ENCODE measurements around the gene VPREB3. TPM values are rescaled to one million over a fixed set of nuclear protein-coding genes. Genes with fewer than 3 reads are reported as not detected.
A peak's percentile ranks its signal among the peaks of the same experiment; 100 is the strongest.

Gene VPREB3
- total and polyA plus RNA-seq, 4 donors = 0.69 to 3.2 (median 1.8) TPM; not detected in 1

DNA sequence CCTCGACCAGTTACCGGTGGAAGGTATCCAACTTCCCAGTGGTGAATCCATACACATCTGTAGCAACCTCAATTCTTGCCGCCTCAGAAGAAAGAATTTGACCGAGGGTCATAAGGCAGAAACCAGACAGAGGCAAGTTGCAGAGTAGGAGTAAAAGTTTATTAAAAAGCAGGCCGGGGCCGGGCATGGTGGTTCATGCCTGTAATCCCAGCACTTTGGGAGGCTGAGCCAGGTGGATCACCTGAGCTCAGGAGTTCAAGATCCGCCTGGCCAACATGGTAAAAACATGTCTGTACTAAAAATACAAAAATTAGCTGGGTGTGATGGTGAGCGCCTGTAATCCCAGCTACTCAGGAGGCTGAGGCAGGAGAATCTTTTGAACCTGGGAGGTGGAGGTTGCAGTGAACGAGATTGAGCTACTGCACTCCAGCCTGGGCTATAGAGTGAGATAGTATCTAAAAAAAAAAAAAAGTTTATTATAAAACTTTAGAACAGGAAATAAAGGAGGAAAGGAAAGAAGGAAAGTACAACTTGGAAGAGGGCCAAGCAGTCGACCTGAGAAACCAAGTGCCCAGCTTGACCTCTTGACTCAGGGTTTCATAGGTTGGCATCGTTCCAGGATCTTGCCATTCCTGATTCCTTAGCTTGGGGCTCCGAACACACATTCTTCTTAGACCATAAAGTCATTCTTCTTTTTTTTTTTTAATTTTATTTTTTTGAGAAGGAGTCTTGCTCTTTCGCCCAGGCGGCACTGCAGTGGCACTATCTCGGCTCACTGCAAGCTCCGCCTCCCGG lies 35.7 kb downstream of the VPREB3 start:
- no peak overlapping the region for H3K9ac ChIP-seq (ENCODE audit: low read depth in 1 of 2, low read length in 2 of 2)
- H3K36me3 ChIP-seq (ENCODE audit: control insufficient read depth in 4 of 4, insufficient read depth in 3 of 4, low read depth in 1 of 4, low read length in 3 of 4) = peaks cover 0 to 6% (median 2%) of the 10 kb centered on the region in 4 donors
- no peak for DNase-seq (ENCODE audit: low spot score)
- peaks cover 0 to 7% (median 3%) of the 10 kb centered on the region in 4 donors for H3K4me1 ChIP-seq (ENCODE audit: control insufficient read depth in 4 of 4, insufficient read depth in 4 of 4, low read length in 3 of 4)
- no peak overlapping the region for H3K27ac ChIP-seq (ENCODE audit: low read depth in 1 of 2, low read length in 2 of 2)
- H3K4me3 ChIP-seq (ENCODE audit: low read depth in 1 of 3, low read length in 3 of 3) = no peak overlapping the region
- H3K27me3 ChIP-seq (ENCODE audit: control insufficient read depth in 4 of 4, insufficient read depth in 4 of 4, low read length in 3 of 4) = no peaks in the 10 kb centered on the region
- 87% methylated on average over 17 of the region's 17 CpGs for WGBS
- H3K9me3 ChIP-seq (ENCODE audit: control insufficient read depth in 4 of 4, low read length in 3 of 4) = no peaks in the 10 kb centered on the region
- TF ChIP-seq, protein P1, sequence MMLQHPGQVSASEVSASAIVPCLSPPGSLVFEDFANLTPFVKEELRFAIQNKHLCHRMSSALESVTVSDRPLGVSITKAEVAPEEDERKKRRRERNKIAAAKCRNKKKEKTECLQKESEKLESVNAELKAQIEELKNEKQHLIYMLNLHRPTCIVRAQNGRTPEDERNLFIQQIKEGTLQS (IDR thresholded peaks at IDR 0.05) = no peak
- no peak for TF ChIP-seq HNF4A (conservative IDR thresholded peaks at IDR 0.05)

DNA sequence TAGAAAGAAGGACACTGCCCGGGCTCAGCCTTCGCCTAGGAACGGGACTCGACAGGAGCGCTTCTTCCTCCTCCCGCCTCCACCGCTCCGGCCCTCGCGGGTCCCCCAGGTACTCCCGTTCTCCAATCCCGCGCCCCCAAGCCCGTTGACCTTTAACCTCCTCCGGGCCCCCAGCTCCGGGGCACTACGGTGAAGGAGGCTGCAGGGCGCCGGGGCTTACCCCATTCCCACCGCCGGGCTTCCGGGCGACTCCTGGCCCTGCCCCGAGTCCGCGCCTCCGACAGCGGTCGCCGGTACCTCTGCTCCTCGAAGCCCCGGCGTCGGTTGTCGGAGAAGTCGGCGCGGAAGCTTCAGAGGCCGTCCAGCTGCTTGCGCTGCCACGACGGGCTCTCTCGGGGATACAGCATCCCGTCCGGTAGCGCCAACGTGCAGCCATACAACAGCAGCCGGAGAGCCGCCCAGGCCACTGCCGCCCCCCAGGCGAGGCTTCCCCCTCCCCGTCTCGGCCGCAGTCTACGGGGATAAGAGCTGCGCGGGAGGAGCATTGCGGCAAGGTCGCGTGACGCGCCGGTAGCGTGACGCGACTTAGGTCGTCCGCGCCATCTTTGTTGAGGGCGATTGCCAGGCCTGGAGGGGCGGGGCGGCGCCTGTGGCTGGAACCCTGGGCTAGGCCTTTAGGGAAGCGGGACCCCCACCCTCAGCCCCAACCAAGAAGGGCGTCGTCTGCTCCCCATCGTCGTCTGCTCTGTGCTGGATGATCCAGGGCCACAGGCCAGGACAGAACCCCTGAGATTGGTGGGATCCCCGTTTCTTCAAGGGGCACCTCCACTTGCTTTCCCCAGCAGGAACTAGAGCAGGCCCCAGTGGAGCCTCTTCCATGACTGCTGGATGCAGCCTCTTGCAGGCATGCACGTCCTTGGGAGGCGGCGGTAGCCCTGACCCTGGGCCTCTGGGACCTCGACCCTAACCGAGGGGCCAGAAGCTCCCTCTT lies 37.1 kb downstream of the VPREB3 start:
- H3K27me3 ChIP-seq (ENCODE audit: control insufficient read depth in 4 of 4, insufficient read depth in 4 of 4, low read length in 3 of 4) = no peaks in the 10 kb centered on the region
- H3K9ac ChIP-seq (ENCODE audit: low read depth in 1 of 2, low read length in 2 of 2) = peak overlapping the region in 1 of 2 donors; percentile 1
- peak; percentile 88 for DNase-seq (ENCODE audit: low spot score)
- H3K9me3 ChIP-seq (ENCODE audit: control insufficient read depth in 4 of 4, low read length in 3 of 4) = no peaks in the 10 kb centered on the region
- H3K36me3 ChIP-seq (ENCODE audit: control insufficient read depth in 4 of 4, insufficient read depth in 3 of 4, low read depth in 1 of 4, low read length in 3 of 4) = peaks cover 2 to 6% (median 3%) of the 10 kb centered on the region in 4 donors
- WGBS = 7% methylated on average over 84 of the region's 84 CpGs
- H3K4me3 ChIP-seq (ENCODE audit: low read depth in 1 of 3, low read length in 3 of 3) = peak overlapping the region; percentile 62 to 88 (median 73)
- peak overlapping the region; percentile 8 to 60 for H3K27ac ChIP-seq (ENCODE audit: low read depth in 1 of 2, low read length in 2 of 2)
- TF ChIP-seq, protein P2, sequence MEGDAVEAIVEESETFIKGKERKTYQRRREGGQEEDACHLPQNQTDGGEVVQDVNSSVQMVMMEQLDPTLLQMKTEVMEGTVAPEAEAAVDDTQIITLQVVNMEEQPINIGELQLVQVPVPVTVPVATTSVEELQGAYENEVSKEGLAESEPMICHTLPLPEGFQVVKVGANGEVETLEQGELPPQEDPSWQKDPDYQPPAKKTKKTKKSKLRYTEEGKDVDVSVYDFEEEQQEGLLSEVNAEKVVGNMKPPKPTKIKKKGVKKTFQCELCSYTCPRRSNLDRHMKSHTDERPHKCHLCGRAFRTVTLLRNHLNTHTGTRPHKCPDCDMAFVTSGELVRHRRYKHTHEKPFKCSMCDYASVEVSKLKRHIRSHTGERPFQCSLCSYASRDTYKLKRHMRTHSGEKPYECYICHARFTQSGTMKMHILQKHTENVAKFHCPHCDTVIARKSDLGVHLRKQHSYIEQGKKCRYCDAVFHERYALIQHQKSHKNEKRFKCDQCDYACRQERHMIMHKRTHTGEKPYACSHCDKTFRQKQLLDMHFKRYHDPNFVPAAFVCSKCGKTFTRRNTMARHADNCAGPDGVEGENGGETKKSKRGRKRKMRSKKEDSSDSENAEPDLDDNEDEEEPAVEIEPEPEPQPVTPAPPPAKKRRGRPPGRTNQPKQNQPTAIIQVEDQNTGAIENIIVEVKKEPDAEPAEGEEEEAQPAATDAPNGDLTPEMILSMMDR (IDR thresholded peaks at IDR 0.05; ENCODE audit: low read depth, low read length, missing input control) = no peak
- TF ChIP-seq SP1 (IDR thresholded peaks at IDR 0.05) = peak; percentile 22
- TF ChIP-seq GABPA (IDR thresholded peaks at IDR 0.05 in 1 of 2, conservative IDR thresholded peaks at IDR 0.05 in 1 of 2) = no peak
- no peak for TF ChIP-seq HNF4A (conservative IDR thresholded peaks at IDR 0.05)
- peak; percentile 100 for TF ChIP-seq YY1 (IDR thresholded peaks at IDR 0.05)
- no peak for TF ChIP-seq NR2F2 (IDR thresholded peaks at IDR 0.05)
- no peak for TF ChIP-seq TAF1 (conservative IDR thresholded peaks at IDR 0.05)
- TF ChIP-seq EGR1 (IDR thresholded peaks at IDR 0.05; ENCODE audit: low read depth in 2 of 2) = no peak
- TF ChIP-seq, protein P3, sequence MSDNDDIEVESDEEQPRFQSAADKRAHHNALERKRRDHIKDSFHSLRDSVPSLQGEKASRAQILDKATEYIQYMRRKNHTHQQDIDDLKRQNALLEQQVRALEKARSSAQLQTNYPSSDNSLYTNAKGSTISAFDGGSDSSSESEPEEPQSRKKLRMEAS (IDR thresholded peaks at IDR 0.05) = no peak
- TF ChIP-seq JUND (IDR thresholded peaks at IDR 0.05) = no peak
- TF ChIP-seq RAD21 (IDR thresholded peaks at IDR 0.05) = peak in 1 of 2 donors; percentile 27
- TF ChIP-seq, protein P4, sequence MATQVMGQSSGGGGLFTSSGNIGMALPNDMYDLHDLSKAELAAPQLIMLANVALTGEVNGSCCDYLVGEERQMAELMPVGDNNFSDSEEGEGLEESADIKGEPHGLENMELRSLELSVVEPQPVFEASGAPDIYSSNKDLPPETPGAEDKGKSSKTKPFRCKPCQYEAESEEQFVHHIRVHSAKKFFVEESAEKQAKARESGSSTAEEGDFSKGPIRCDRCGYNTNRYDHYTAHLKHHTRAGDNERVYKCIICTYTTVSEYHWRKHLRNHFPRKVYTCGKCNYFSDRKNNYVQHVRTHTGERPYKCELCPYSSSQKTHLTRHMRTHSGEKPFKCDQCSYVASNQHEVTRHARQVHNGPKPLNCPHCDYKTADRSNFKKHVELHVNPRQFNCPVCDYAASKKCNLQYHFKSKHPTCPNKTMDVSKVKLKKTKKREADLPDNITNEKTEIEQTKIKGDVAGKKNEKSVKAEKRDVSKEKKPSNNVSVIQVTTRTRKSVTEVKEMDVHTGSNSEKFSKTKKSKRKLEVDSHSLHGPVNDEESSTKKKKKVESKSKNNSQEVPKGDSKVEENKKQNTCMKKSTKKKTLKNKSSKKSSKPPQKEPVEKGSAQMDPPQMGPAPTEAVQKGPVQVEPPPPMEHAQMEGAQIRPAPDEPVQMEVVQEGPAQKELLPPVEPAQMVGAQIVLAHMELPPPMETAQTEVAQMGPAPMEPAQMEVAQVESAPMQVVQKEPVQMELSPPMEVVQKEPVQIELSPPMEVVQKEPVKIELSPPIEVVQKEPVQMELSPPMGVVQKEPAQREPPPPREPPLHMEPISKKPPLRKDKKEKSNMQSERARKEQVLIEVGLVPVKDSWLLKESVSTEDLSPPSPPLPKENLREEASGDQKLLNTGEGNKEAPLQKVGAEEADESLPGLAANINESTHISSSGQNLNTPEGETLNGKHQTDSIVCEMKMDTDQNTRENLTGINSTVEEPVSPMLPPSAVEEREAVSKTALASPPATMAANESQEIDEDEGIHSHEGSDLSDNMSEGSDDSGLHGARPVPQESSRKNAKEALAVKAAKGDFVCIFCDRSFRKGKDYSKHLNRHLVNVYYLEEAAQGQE (IDR thresholded peaks at IDR 0.05) = no peak
- H3K4me1 ChIP-seq (ENCODE audit: control insufficient read depth in 4 of 4, insufficient read depth in 4 of 4, low read length in 3 of 4) = peaks cover 0 to 7% (median 3%) of the 10 kb centered on the region in 4 donors
